Left ventricle myocardium inferior (tissue), 1 donor: ENCODE data around the gene PDF. TPM values are rescaled to one million over a fixed set of nuclear protein-coding genes. Genes with fewer than 3 reads are reported as not detected.

Source experiments
- DNase-seq: peaks from one replicate; pipeline ENCODE4 v3.0.0-alpha.2; 2020
- H3K27ac ChIP-seq: fragments of 200-600 bp; replicated peaks from 2 replicates; pipeline ENCODE4 v1.8.0; 2021
- H3K27me3 ChIP-seq: fragments of 200-600 bp; 2 replicates; pipeline ENCODE4 v1.8.0; 2021; ENCODE audit warnings: low read depth
- H3K36me3 ChIP-seq: fragments of 200-600 bp; 2 replicates; pipeline ENCODE4 v1.8.0; 2021
- H3K4me1 ChIP-seq: fragments of 200-600 bp; 2 replicates; pipeline ENCODE4 v1.8.0; 2021
- H3K4me3 ChIP-seq: fragments of 200-600 bp; 2 replicates; pipeline ENCODE4 v1.8.0; 2021; ENCODE audit warnings: mild to moderate bottlenecking, moderate library complexity
- H3K9me3 ChIP-seq: fragments of 200-600 bp; replicated peaks from 2 replicates; pipeline ENCODE4 v1.8.0; 2021
- intact Hi-C: fragments of 100-400 bp; cut with micrococcal nuclease; formaldehyde crosslinking; loops from one replicate; pipeline ENCODE4 v1.11.0; 2022
- total RNA-seq: library from RNA; stranded (reverse); fragmentation: NEBNext Ultra II Directional; extraction: Animal tissue kit (Norgen Biotek cat#: 25700); gene quantifications from one replicate; pipeline ENCODE4 v1.2.1, GENCODE V29; 2021
- TF ChIP-seq, protein P1 (sequence below): fragments of 200-600 bp; IDR thresholded peaks from 2 replicates; pipeline ENCODE4 v1.8.0; 2021; ENCODE audit warnings: antibody characterized with exemption, mild to moderate bottlenecking, borderline replicate concordance
- donor health status: DM: no; HTN: yes; CAD: no; lungs with severe emphysema.

PDF gene
- total RNA-seq, 1 donor from 2014 or later = 6.0 TPM

DNA sequence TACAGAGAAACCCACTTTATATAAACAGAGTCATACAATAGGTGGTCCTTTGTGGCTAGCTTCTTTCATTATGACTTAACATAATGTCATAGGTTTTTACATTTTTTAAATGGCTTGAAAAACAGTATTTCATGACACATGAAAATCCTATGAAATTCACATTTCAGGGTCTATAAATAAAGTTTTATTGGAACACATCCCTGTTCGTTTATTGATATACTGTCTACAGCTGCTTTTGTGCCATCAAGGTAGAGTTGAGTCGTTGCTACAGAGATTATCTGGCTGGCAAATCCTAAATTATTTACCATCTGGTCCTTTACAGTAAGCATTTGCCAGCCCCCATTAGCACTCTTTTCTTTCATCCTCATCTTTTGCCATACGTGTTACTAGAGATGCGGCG is 16.9 kb downstream of the PDF start:
- Histone ChIP-seq H3K4me1 (peaks cover 49% of the 10 kb centered on the region), H3K27me3 (no peaks in the 10 kb centered on the region), H3K4me3 (no peak overlapping the region), H3K27ac (no peak overlapping the region), H3K9me3 (no peaks in the 10 kb centered on the region), H3K36me3 (peaks cover 49% of the 10 kb centered on the region)
- no peak for DNase-seq
- intact Hi-C loops = no loop called here
- TF ChIP-seq, protein P1, sequence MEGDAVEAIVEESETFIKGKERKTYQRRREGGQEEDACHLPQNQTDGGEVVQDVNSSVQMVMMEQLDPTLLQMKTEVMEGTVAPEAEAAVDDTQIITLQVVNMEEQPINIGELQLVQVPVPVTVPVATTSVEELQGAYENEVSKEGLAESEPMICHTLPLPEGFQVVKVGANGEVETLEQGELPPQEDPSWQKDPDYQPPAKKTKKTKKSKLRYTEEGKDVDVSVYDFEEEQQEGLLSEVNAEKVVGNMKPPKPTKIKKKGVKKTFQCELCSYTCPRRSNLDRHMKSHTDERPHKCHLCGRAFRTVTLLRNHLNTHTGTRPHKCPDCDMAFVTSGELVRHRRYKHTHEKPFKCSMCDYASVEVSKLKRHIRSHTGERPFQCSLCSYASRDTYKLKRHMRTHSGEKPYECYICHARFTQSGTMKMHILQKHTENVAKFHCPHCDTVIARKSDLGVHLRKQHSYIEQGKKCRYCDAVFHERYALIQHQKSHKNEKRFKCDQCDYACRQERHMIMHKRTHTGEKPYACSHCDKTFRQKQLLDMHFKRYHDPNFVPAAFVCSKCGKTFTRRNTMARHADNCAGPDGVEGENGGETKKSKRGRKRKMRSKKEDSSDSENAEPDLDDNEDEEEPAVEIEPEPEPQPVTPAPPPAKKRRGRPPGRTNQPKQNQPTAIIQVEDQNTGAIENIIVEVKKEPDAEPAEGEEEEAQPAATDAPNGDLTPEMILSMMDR = no peak

DNA sequence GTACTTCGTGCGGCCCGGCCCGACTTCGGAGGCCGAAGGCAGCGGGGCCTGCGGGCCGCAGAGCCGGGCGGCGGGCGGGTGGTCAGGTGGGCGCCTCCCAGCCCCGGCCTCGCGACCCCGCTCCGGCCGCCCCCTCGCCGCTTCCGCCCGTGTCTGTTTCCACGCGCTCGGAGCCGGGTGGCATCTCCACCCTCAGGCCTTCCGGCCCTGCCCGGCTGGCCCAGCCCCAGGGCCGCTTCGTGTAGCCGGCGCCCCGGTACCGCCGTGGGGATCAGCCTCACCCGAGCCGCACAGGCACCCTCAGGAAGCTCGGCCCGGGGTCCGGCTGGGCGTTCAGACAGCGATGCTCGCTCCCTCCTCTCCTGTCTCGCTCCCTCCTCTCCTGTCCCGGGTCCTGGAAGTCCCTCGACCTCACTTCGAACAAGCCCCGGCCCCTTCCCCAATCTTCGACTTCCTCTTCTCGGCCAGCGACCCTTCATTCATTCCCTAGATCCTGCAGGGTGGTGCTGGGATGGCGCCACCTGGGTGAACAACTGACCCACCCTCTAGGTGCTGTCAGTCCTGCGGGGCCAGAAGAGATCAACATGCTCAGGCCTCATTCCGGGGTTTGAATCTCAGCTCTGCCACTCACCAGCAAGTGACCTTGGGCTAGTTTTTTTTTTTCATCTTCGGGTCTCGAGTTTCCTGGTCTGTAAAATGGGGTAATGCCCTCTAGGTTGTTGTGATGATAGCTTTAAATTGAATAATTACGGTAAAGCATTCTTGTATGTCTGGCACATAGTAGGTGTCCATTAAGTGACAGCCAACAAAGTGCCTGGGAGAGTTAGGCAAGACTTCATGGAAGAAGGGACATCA is 18.6 kb downstream of the PDF start:
- intact Hi-C loops = no loop called here
- Histone ChIP-seq H3K27ac (peak overlapping the region; percentile 92), H3K27me3 (no peaks in the 10 kb centered on the region), H3K36me3 (peaks cover 33% of the 10 kb centered on the region), H3K4me1 (peaks cover 49% of the 10 kb centered on the region), H3K9me3 (no peaks in the 10 kb centered on the region), H3K4me3 (peak overlapping the region; percentile 96)
- DNase-seq = no peak
- TF ChIP-seq, protein P1 = no peak

DNA sequence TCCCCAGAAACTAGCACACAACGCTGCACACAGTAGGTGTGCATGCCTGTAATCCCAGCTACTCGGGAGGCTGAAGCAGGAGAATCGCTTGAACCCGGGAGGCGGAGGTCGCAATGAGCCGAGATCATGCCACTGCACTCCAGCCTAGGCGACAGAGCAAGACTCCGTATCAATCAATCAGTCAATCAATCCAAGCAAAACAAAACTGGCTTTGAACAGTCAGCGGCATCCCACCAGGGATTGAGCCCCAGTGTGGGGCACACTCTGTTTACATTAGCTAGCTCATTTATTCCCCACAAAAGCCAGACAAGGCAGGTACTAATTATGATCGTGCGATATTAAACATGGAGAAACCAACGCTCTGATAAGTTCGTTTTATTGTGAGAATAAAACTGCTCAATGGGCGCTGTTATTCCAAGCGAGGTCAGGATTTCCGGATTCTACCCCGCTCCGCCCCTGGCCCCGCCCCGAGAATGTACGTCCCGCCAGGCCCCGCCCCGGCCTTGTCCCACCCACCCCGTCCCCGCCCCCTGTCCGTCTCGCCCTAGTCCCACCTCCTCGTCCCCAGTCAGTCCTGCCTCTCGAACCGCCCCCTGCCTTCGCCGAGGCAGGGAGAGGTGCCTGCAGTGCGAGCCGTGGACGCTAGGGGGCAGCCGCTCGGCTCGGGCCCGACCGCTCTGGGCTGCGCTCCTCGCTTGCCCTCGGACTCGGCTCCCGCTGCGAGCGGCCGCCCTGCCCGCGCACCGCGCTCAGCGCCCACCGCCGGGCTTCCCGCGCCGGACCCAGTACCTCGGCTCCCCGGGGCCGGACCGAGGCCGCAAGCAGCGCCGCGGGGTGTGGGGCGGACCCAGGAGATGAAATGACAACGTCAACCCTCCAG is 19.5 kb downstream of the PDF start, which contains the start of gene VPS4A:
VPS4A (plus strand) TSS at position 698 of the 880 bp plus-strand sequence; CDS start at position 860, 162 bp downstream.
- intact Hi-C loops = no loop called here

DNA sequence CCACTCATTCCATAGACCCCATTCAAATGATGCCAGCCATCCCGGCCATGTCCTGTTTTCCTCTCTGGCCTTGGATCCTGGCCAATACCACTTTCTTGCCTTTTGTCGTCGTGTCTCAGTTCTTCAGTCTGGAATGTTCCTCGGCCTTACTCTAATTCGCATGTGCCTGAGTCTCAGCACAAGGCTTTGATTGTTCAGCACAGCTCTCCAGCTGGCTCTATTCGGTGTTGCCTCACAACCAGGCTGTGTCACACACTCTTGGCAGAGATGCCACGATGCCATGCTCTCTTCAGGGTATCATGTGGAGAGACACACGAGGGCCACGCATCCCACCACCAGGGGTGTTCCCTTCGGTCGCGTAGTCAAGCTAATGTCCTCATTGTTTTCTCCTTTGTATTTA is 21.1 kb downstream of the PDF start:
- no peak for DNase-seq
- no peak overlapping the region for H3K27ac ChIP-seq
- intact Hi-C loops = no loop called here
- peaks cover 17% of the 10 kb centered on the region for H3K36me3 ChIP-seq
- TF ChIP-seq, protein P1 = no peak
- H3K9me3 ChIP-seq = no peaks in the 10 kb centered on the region
- H3K4me1 ChIP-seq = peaks cover 35% of the 10 kb centered on the region
- no peak overlapping the region for H3K4me3 ChIP-seq
- H3K27me3 ChIP-seq = no peaks in the 10 kb centered on the region

More for the DNA sequence above, 19.5 kb downstream of the PDF start, which contains the start of gene VPS4A:
- peak within 1 kb of the TSS; percentile 96 for H3K4me3 ChIP-seq
- H3K27ac ChIP-seq = peak within 1 kb of the TSS; percentile 92
- peak; percentile 95 for DNase-seq
- no peaks in the 10 kb centered on the region for H3K9me3 ChIP-seq
- TF ChIP-seq, protein P1 = peak; percentile 94
- peaks cover 24% of the 10 kb centered on the region for H3K36me3 ChIP-seq
- H3K4me1 ChIP-seq = peaks cover 48% of the 10 kb centered on the region
- no peaks in the 10 kb centered on the region for H3K27me3 ChIP-seq

DNA sequence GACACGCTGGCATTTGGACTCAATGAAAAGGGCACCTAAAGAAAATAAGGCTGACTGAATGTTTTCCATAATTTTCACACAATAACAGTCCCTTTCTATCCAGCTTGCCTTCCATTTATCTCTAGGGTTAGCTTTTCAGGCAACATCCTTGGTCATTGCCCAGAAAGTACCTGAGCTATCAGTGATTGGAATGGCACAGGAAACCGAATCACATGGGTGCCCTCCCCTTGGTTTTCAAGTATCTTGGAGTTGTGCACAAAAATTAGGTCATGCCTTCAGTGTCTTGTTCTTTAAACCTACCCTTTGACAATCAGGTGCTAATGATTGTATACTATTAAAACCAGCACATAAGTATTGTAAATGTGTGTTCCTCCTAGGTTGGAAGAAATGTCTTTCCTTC is 22.5 kb downstream of the PDF start:
- H3K27me3 ChIP-seq = no peaks in the 10 kb centered on the region
- TF ChIP-seq, protein P1 = no peak
- H3K36me3 ChIP-seq = peaks cover 10% of the 10 kb centered on the region
- H3K9me3 ChIP-seq = no peaks in the 10 kb centered on the region
- no peak for DNase-seq
- H3K4me1 ChIP-seq = peaks cover 22% of the 10 kb centered on the region
- no peak overlapping the region for H3K4me3 ChIP-seq
- intact Hi-C loops = no loop called here
- no peak overlapping the region for H3K27ac ChIP-seq
